Esophagus muscularis mucosa (tissue), 4 donors: ENCODE data around the gene HS3ST6. TPM values are rescaled to one million over a fixed set of nuclear protein-coding genes. Genes with fewer than 3 reads are reported as not detected.
"Not testable (repeated sequence)": the region's sequence is repeated elsewhere in the genome, so short reads cannot be mapped to it uniquely, and the experiment has no call there.

Experiments used
- DNase-seq: peaks from one replicate; pipeline ENCODE4 v3.0.0-alpha.2; 2017; ENCODE audit errors: extremely low spot score
- H3K27ac ChIP-seq, 4 donors: fragments of 200-600 bp; sonication (generic); replicated peaks in 1 of 4; 1 replicate in 3 of 4; 2 replicates in 1 of 4; pipeline ENCODE4 v1.5.1; 2016 to 2019; ENCODE audit warnings: mild to moderate bottlenecking in 1 of 4
- H3K27me3 ChIP-seq, 4 donors: fragments of 200-600 bp; sonication (generic); one replicate each; pipeline versions ENCODE4 v1.5.1 to v1.6.0; 2016 to 2019
- H3K36me3 ChIP-seq, 4 donors: fragments of 200-600 bp; sonication (generic); one replicate each; pipeline ENCODE4 v1.5.1; 2016 to 2019
- H3K4me1 ChIP-seq, 4 donors: fragments of 200-600 bp; sonication (generic); one replicate each; pipeline ENCODE4 v1.5.1; 2016 to 2019
- H3K4me3 ChIP-seq, 4 donors: fragments of 200-600 bp; sonication (generic); 1 replicate in 2 of 4; 2 replicates in 2 of 4; pipeline ENCODE4 v1.5.1; 2016 to 2019; ENCODE audit warnings: mild to moderate bottlenecking in 4 of 4, moderate library complexity in 1 of 4
- H3K9me3 ChIP-seq, 4 donors: fragments of 200-600 bp; sonication (generic); 1 replicate in 3 of 4; 2 replicates in 1 of 4; pipeline ENCODE4 v1.5.1; 2016 to 2019
- CTCF ChIP-seq, 3 experiments: fragments of 200-600 bp in 2 of 3; fragments of 450-650 bp in 1 of 3; sonication (generic) in 2 of 3; IDR thresholded peaks; one replicate each; pipeline ENCODE4 v1.5.1; 2017 to 2019; ENCODE audit warnings: antibody characterized with exemption in 3 of 3, mild to moderate bottlenecking in 2 of 3, moderate library complexity in 1 of 3
- EP300 ChIP-seq: sonication (generic); formaldehyde crosslinking; IDR thresholded peaks from one replicate; pipeline ENCODE4 v1.6.1; 2017; ENCODE audit warnings: antibody characterized with exemption
- POLR2A ChIP-seq: fragments of 450-650 bp; IDR thresholded peaks from one replicate; pipeline ENCODE4 v1.6.1; 2017; ENCODE audit warnings: antibody characterized with exemption, moderate library complexity, mild to moderate bottlenecking, low read depth
- POLR2AphosphoS5 ChIP-seq, 2 donors: sonication (generic); formaldehyde crosslinking; IDR thresholded peaks; one replicate each; pipeline ENCODE4 v1.6.1; 2017; ENCODE audit warnings: antibody characterized with exemption in 2 of 2
- WGBS: methylation state at CpG from one replicate; pipeline ENCODE4 v1.1.5; 2018; 5-methylcytosine and 5-hydroxymethylcytosine counted together
- intact Hi-C: fragments of 100-400 bp; cut with DNase I; formaldehyde crosslinking; loops from one replicate; pipeline ENCODE4 v1.15.1; 2023
- total RNA-seq, 4 donors: library from RNA; depleted of rRNA; stranded (reverse); fragments of >200 nt; gene quantifications; one replicate each; pipeline versions ENCODE4 v1.1.0 to v1.2.1, GENCODE V29; 2016

The HS3ST6 gene
- total RNA-seq, 4 donors from 2014 or later: not detected

GRCh38 chr16:1902547-1903219 lies 15.5 kb downstream of the HS3ST6 start:
- Histone ChIP-seq H3K4me1 (no peaks in the 10 kb centered on the region), H3K27ac (no peak overlapping the region), H3K4me3 (no peak overlapping the region), H3K27me3 (peaks cover 0 to 76% (median 0%) of the 10 kb centered on the region in 4 donors), H3K36me3 (no peaks in the 10 kb centered on the region), H3K9me3 (no peaks in the 10 kb centered on the region)
- TF ChIP-seq EP300 (no peak), POLR2A (no peak), POLR2AphosphoS5 (IDR thresholded peaks at IDR 0.05) (no peak), CTCF (IDR thresholded peaks at IDR 0.05) (no peak)
- intact Hi-C loops: no loop called here
- no peak for DNase-seq
- WGBS: 75% methylated on average over 18 of the region's 20 CpGs

GRCh38 chr16:1900452-1900774 lies 17.8 kb downstream of the HS3ST6 start:
- H3K27me3 ChIP-seq: peaks cover 0 to 67% (median 0%) of the 10 kb centered on the region in 4 donors

GRCh38 chr16:1899641-1900451 lies 18.4 kb downstream of the HS3ST6 start:
- H3K27me3 ChIP-seq: peaks cover 0 to 62% (median 0%) of the 10 kb centered on the region in 4 donors
- TF ChIP-seq EP300 (no peak), POLR2AphosphoS5 (IDR thresholded peaks at IDR 0.05) (no peak), POLR2A (no peak)
- DNase-seq: no peak
- intact Hi-C loops: no loop called here
- WGBS: 82% methylated on average over 16 of the region's 16 CpGs
- H3K4me3 ChIP-seq: no peak overlapping the region
- no peaks in the 10 kb centered on the region for H3K4me1 ChIP-seq
- no peaks in the 10 kb centered on the region for H3K36me3 ChIP-seq
- no peak overlapping the region for H3K27ac ChIP-seq
- H3K9me3 ChIP-seq: no peaks in the 10 kb centered on the region

More at GRCh38 chr16:1900452-1900774, 17.8 kb downstream of the HS3ST6 start:
- DNase-seq: no peak
- TF ChIP-seq POLR2A (no peak), POLR2AphosphoS5 (IDR thresholded peaks at IDR 0.05) (no peak), EP300 (no peak), CTCF (IDR thresholded peaks at IDR 0.05) (no peak)
- WGBS: 81% methylated on average over 9 of the region's 9 CpGs
- no peaks in the 10 kb centered on the region for H3K36me3 ChIP-seq
- H3K4me3 ChIP-seq: no peak overlapping the region
- H3K4me1 ChIP-seq: no peaks in the 10 kb centered on the region
- intact Hi-C loops: no loop called here
- H3K27ac ChIP-seq: no peak overlapping the region
- no peaks in the 10 kb centered on the region for H3K9me3 ChIP-seq

- H3K4me1 ChIP-seq, H3K4me3 ChIP-seq, H3K36me3 ChIP-seq, intact Hi-C loops, DNase-seq, H3K9me3 ChIP-seq, H3K27ac ChIP-seq: not testable (repeated sequence)
- 89% methylated on average over 2 of the region's 2 CpGs for WGBS
- peaks cover 0 to 52% (median 0%) of the 10 kb centered on the region in 4 donors for H3K27me3 ChIP-seq
Measured at GRCh38 chr16:1897692-1898091, 20.5 kb downstream of the HS3ST6 start.

GRCh38 chr16:1895949-1896675 lies 22.1 kb downstream of the HS3ST6 start:
- Histone ChIP-seq H3K27ac (no peak overlapping the region), H3K27me3 (peaks cover 0 to 63% (median 0%) of the 10 kb centered on the region in 4 donors), H3K4me1 (no peaks in the 10 kb centered on the region), H3K9me3 (no peaks in the 10 kb centered on the region), H3K36me3 (no peaks in the 10 kb centered on the region), H3K4me3 (no peak overlapping the region)
- WGBS: 78% methylated on average over 27 of the region's 27 CpGs
- TF ChIP-seq EP300 (no peak), POLR2AphosphoS5 (IDR thresholded peaks at IDR 0.05) (no peak), POLR2A (no peak), CTCF (IDR thresholded peaks at IDR 0.05) (no peak)
- DNase-seq: no peak
- intact Hi-C loops: no loop called here
